ENCODE results near the gene UGT1A6. TPM values are rescaled to one million over a fixed set of nuclear protein-coding genes. Genes with fewer than 3 reads are reported as not detected.
"Not testable (repeated sequence)": the region's sequence is repeated elsewhere in the genome, so short reads cannot be mapped to it uniquely, and the experiment has no call there.

UGT1A6 gene
- total RNA-seq, 1 donor from 2014 or later = 0.13 TPM

DNA sequence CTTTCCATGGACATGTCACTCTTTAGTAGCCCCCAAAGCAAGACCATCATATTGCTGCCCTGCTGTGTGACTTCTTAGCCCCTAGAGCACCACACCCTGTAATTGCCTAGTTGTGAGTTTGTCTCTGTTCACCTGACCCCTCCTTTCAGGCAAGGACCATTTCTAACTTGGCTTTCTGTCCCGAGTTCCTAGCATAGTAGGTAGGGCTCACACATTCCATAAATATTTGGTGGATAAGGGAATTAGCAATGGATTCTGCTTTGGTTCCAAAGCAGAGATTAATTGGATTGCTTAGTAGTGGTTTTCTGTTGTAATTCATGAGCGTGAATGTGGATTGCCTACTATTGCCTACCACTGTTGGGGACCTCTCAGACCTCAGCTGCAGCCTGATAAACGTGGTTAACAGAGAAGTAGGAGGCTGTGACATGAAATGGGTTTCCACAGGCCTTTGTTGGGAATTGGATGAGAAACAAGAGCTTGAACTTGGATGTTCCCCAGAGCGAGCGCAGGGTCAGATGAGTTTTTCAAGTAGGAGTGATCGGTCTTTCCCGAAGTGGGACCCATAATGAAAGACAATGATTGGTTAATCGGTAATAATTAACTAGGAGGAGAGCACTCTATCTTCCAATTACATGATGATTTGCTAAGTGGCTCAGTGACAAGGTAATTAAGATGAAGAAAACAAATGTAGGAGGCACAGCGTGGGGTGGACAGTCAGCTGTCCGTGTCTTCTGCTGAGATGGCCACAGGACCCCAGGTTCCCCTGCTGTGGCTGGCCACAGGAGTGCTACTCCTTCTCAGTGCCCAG lies 54.0 kb downstream of the UGT1A6 start:
- Histone ChIP-seq H3K27me3 (ENCODE audit: control insufficient read depth, insufficient read depth, low read length) (no peaks in the 10 kb centered on the region), H3K4me3 (ENCODE audit: low read depth, low read length) (no peak overlapping the region), H3K36me3 (ENCODE audit: control insufficient read depth, insufficient read depth, low read length) (no peaks in the 10 kb centered on the region)
- TF ChIP-seq, protein P1, sequence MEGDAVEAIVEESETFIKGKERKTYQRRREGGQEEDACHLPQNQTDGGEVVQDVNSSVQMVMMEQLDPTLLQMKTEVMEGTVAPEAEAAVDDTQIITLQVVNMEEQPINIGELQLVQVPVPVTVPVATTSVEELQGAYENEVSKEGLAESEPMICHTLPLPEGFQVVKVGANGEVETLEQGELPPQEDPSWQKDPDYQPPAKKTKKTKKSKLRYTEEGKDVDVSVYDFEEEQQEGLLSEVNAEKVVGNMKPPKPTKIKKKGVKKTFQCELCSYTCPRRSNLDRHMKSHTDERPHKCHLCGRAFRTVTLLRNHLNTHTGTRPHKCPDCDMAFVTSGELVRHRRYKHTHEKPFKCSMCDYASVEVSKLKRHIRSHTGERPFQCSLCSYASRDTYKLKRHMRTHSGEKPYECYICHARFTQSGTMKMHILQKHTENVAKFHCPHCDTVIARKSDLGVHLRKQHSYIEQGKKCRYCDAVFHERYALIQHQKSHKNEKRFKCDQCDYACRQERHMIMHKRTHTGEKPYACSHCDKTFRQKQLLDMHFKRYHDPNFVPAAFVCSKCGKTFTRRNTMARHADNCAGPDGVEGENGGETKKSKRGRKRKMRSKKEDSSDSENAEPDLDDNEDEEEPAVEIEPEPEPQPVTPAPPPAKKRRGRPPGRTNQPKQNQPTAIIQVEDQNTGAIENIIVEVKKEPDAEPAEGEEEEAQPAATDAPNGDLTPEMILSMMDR (IDR thresholded peaks at IDR 0.05; ENCODE audit: insufficient read depth, low read length, poor library complexity, severe bottlenecking) = no peak
- DNase-seq (ENCODE audit: low read depth) = no peak

DNA sequence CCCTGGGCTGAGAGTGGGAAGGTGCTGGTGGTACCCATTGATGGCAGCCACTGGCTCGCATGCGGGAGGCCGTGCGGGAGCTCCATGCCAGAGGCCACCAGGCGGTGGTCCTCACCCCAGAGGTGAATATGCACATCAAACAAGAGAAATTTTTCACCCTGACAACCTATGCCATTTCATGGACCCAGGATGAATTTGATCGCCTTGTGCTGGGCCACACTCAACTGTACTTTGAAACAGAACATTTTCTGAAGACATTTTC lies 54.5 kb downstream of the UGT1A6 start:
- TF ChIP-seq, protein P1 (IDR thresholded peaks at IDR 0.05; ENCODE audit: insufficient read depth, low read length, poor library complexity, severe bottlenecking) = no peak
- Histone ChIP-seq H3K27me3 (ENCODE audit: control insufficient read depth, insufficient read depth, low read length) (no peaks in the 10 kb centered on the region), H3K36me3 (ENCODE audit: control insufficient read depth, insufficient read depth, low read length) (no peaks in the 10 kb centered on the region), H3K4me3 (ENCODE audit: low read depth, low read length) (no peak overlapping the region)
- DNase-seq (ENCODE audit: low read depth) = no peak

DNA sequence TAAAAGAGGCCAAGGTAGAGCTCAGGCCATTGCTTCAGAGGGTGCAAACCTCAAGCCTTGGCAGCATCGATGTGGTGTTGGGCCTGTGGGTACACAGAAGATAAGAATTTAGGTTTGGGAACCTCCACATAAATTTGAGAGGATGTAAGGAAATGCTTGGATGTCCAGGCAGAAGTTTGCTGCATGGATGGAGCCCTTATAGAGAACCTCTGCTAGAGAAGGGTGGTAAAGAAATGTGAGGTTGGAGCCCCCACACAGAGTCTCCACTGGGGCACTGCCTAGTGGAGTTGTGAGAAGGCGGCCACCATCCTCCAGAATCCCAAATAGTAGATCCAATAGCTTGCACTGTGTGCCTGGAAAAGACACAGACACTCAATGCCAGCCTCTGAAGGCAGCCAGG lies 58.0 kb downstream of the UGT1A6 start:
- H3K4me3 ChIP-seq (ENCODE audit: low read depth, low read length); DNase-seq (ENCODE audit: low read depth); H3K27me3 ChIP-seq (ENCODE audit: control insufficient read depth, insufficient read depth, low read length); H3K36me3 ChIP-seq (ENCODE audit: control insufficient read depth, insufficient read depth, low read length): not testable (repeated sequence)

DNA sequence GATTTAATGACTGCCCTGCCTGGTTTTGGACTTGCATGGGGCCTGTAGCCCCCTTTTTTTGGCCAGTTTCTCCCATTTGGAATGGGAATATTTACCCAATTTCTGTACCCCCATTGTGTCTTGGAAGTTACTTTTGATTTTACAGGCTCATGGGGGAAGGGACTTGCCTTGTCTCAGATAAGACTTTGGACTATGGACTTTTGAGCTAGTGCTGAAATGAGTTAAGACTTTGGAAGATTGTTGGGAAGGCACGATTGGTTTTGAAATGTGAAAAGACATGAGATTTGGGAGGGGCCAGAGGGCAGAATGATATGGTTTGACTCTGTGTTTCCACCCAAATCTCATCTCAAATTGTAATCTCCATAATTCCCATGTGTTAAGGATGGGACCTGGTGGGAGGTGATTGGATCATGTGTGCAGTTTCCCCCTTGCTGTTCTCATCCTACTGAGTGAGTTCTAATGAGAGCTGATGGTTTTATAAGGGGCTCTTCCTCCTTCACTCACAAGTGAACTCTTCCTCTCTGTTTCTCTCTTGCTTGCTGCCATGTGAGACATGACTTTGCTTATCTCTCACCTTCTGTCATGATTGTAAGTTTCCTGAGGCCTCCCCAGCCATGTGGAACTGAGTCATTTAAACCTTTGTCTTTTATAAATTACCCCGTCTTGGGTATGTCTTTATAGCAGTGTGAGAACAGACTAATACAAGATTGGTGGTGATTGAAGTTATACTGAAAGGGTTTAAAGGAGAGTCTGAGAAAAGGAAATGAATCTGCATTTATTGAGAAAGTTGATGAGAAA lies 58.7 kb downstream of the UGT1A6 start:
- H3K27me3 ChIP-seq (ENCODE audit: control insufficient read depth, insufficient read depth, low read length); DNase-seq (ENCODE audit: low read depth); H3K36me3 ChIP-seq (ENCODE audit: control insufficient read depth, insufficient read depth, low read length); H3K4me3 ChIP-seq (ENCODE audit: low read depth, low read length): not testable (repeated sequence)

DNA sequence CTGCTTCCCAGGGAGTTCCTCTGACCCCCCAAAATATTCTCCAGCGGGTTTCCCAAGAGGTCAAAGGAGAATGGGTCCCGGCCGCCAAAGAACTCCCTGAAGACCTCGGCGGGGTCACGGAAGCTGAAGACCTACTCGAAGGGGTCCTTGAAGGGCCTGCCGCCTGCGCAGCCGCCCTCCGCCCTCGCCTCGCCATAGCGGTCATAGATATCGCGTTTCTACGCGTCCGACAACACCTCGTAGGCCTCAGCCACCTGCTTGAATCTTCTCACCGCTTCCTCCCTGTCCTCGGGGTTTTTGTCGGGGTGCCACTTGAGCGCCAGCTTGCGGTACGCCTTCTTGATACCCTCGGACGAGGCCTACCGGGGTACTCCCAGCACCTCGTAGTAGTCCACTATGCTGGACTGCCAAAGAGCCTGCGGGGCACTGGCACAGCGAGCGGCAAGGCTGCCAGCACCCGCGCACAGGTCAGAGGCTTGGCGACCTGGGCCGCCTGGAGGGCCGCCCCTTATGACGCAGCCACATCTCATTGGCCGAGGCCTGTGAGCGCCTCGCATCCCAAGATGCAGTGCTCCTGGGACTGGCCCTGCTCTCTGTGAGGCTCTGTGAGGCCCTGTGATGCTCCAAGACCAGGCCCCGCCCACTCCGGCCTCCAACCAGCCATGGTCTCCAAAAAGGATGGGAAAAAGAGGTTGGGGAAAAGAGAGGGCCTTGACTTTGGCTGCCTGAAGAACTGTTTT lies 62.4 kb downstream of the UGT1A6 start:
- Histone ChIP-seq H3K36me3 (ENCODE audit: control insufficient read depth, insufficient read depth, low read length) (no peaks in the 10 kb centered on the region), H3K4me3 (ENCODE audit: low read depth, low read length) (no peak overlapping the region), H3K27me3 (ENCODE audit: control insufficient read depth, insufficient read depth, low read length) (no peaks in the 10 kb centered on the region)
- DNase-seq (ENCODE audit: low read depth) = no peak
- TF ChIP-seq, protein P1 (IDR thresholded peaks at IDR 0.05; ENCODE audit: insufficient read depth, low read length, poor library complexity, severe bottlenecking) = no peak

DNA sequence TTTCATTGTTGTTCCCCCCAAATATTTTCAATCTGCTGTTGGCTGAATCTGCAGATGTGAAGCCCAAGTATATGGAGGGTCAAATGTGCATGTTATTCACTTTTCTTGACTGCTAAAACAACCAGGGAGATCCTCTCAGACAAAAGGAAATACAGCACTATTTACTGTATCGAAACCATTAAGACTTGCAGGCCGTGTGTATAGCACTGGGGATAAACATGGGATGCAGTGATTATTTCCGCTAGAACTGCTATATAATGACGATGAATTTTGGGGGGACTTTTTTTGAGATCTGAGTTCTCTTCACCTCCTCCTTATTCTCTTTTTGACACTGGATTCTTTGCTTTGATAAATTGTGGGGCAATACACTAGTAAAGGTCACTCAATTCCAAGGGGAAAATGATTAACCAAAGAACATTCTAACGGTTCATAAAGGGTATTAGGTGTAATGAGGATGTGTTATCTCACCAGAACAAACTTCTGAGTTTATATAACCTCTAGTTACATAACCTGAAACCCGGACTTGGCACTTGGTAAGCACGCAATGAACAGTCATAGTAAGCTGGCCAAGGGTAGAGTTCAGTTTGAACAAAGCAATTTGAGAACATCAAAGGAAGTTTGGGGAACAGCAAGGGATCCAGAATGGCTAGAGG lies 63.9 kb downstream of the UGT1A6 start:
- no peaks in the 10 kb centered on the region for H3K27me3 ChIP-seq (ENCODE audit: control insufficient read depth, insufficient read depth, low read length)
- no peaks in the 10 kb centered on the region for H3K36me3 ChIP-seq (ENCODE audit: control insufficient read depth, insufficient read depth, low read length)
- no peak for DNase-seq (ENCODE audit: low read depth)
- no peak overlapping the region for H3K4me3 ChIP-seq (ENCODE audit: low read depth, low read length)
- TF ChIP-seq, protein P1 (IDR thresholded peaks at IDR 0.05; ENCODE audit: insufficient read depth, low read length, poor library complexity, severe bottlenecking) = no peak
